CD4-positive, alpha-beta T cell treated with Interferon gamma for 1 hour (primary cell): ENCODE measurements around the gene THOC2.
"Not testable (repeated sequence)": the region's sequence is repeated elsewhere in the genome, so short reads cannot be mapped to it uniquely, and the experiment has no call there.

Experiments
- DNase-seq: peaks from one replicate; pipeline ENCODE4 v3.0.0-alpha.2; 2020

Gene THOC2

GRCh38 chrX:123736333-123736921 is 3.6 kb upstream of the THOC2 start:
- DNase-seq: no peak

- not testable (repeated sequence) for DNase-seq
Measured at GRCh38 chrX:123735137-123735536, 2.3 kb upstream of the THOC2 start.

- not testable (repeated sequence) for DNase-seq
Measured at GRCh38 chrX:123734079-123734478, 1.2 kb upstream of the THOC2 start.

GRCh38 chrX:123731987-123732669 is 724 bp downstream of the THOC2 start:
- no peak for DNase-seq

- DNase-seq: no peak
Measured at GRCh38 chrX:123731258-123731986, 1.4 kb downstream of the THOC2 start.

- DNase-seq: no peak
Measured at GRCh38 chrX:123728554-123728953, 4.3 kb downstream of the THOC2 start.

- DNase-seq: no peak
Measured at GRCh38 chrX:123728016-123728415, 4.8 kb downstream of the THOC2 start.

- DNase-seq: not testable (repeated sequence)
Measured at GRCh38 chrX:123722193-123722592, 10.7 kb downstream of the THOC2 start.

- DNase-seq: no peak
Measured at GRCh38 chrX:123720486-123720885, 12.4 kb downstream of the THOC2 start.

- DNase-seq: no peak
Measured at GRCh38 chrX:123713841-123714240, 19.0 kb downstream of the THOC2 start.

GRCh38 chrX:123713434-123713833 is 19.4 kb downstream of the THOC2 start:
- DNase-seq: no peak

- DNase-seq: not testable (repeated sequence)
Measured at GRCh38 chrX:123711201-123711600, 21.7 kb downstream of the THOC2 start.

GRCh38 chrX:123704781-123705180 is 28.1 kb downstream of the THOC2 start:
- DNase-seq: no peak

- DNase-seq: no peak
Measured at GRCh38 chrX:123698979-123699520, 33.8 kb downstream of the THOC2 start.

- DNase-seq: no peak
Measured at GRCh38 chrX:123696334-123696733, 36.5 kb downstream of the THOC2 start.

- no peak for DNase-seq
Measured at GRCh38 chrX:123695242-123695641, 37.6 kb downstream of the THOC2 start.

GRCh38 chrX:123691776-123692175 is 41.1 kb downstream of the THOC2 start:
- DNase-seq: no peak

GRCh38 chrX:123688524-123688923 is 44.3 kb downstream of the THOC2 start:
- DNase-seq: no peak

- DNase-seq: no peak
Measured at GRCh38 chrX:123685232-123685631, 47.6 kb downstream of the THOC2 start.

GRCh38 chrX:123682186-123682585 is 50.7 kb downstream of the THOC2 start:
- no peak for DNase-seq

- DNase-seq: not testable (repeated sequence)
Measured at GRCh38 chrX:123679733-123680460, 53.0 kb downstream of the THOC2 start.

GRCh38 chrX:123675154-123675553 is 57.7 kb downstream of the THOC2 start:
- DNase-seq: no peak

GRCh38 chrX:123673813-123674212 is 59.0 kb downstream of the THOC2 start:
- no peak for DNase-seq
